ENCODE data around the gene ADCY3. TPM values are rescaled to one million over a fixed set of nuclear protein-coding genes. Genes with fewer than 3 reads are reported as not detected.

The ADCY3 gene
- total RNA-seq, 1 experiment from 2014 or later, result 39.5 TPM

- Histone ChIP-seq H3K79me2 (ENCODE audit: insufficient read depth, low read length) (no peaks in the 10 kb centered on the region), H3K27me3 (ENCODE audit: insufficient read depth, low read length) (no peaks in the 10 kb centered on the region), H3K18ac (ENCODE audit: insufficient read length, low read depth, low read length) (no peak overlapping the region), H3K23me2 (ENCODE audit: insufficient read length, low read depth, low read length, poor library complexity, severe bottlenecking) (no peaks in the 10 kb centered on the region), H3K56ac (ENCODE audit: insufficient read length, low read depth, low read length) (no peak overlapping the region), H3T11ph (ENCODE audit: low read length) (no peak overlapping the region), H3K14ac (ENCODE audit: insufficient read depth, low read length) (no peak overlapping the region), H2BK20ac (ENCODE audit: low read depth, low read length, poor library complexity, severe bottlenecking) (no peak overlapping the region), H4K91ac (ENCODE audit: insufficient read length, low read depth, low read length) (no peak overlapping the region), H3K23ac (ENCODE audit: insufficient read length, low read depth, low read length) (no peak overlapping the region), H4K20me1 (ENCODE audit: control insufficient read depth, insufficient read depth, insufficient read length) (no peaks in the 10 kb centered on the region), H4K5ac (ENCODE audit: insufficient read length, low read depth, low read length) (no peak overlapping the region), H3K4me2 (ENCODE audit: insufficient read depth, insufficient read length, low read length) (no peak overlapping the region), H2BK15ac (ENCODE audit: low read depth, low read length) (no peak overlapping the region), H2BK12ac (ENCODE audit: insufficient read length, low read depth, low read length) (no peak overlapping the region), H3K9ac (ENCODE audit: extremely low read depth, insufficient read length, low read length) (no peak overlapping the region), H3K4me1 (ENCODE audit: insufficient read depth, low read length) (no peaks in the 10 kb centered on the region; the same call in 1 of the 2 replicates), H3K79me1 (ENCODE audit: insufficient read depth, low read depth, low read length, poor library complexity, severe bottlenecking) (no peaks in the 10 kb centered on the region), H3K27ac (ENCODE audit: insufficient read length, low read depth, low read length) (no peak overlapping the region), H3K4ac (ENCODE audit: low read depth, low read length) (no peak overlapping the region), H2BK5ac (ENCODE audit: insufficient read length, low read length) (no peak overlapping the region), H4K8ac (replicated peaks; ENCODE audit: insufficient read length, low read depth, low read length) (no peak overlapping the region), H2AK5ac (ENCODE audit: insufficient read length, low read length) (no peak overlapping the region), H2BK120ac (ENCODE audit: low read depth, low read length, poor library complexity, severe bottlenecking) (no peak overlapping the region), H3K9me3 (ENCODE audit: control insufficient read depth, low read depth, low read length) (no peaks in the 10 kb centered on the region), H2AFZ (ENCODE audit: low read length) (no peak overlapping the region)
- no peak for TF ChIP-seq CTCF (conservative IDR thresholded peaks at IDR 0.05)
- Mint-ChIP-seq H3K4me1 (peaks cover 11 to 16% of the 10 kb centered on the region in 2 experiments), H3K36me3 (ENCODE audit: insufficient read depth in 1 of 3, low read depth in 3 of 3) (peaks cover 4 to 15% (median 5%) of the 10 kb centered on the region in 3 experiments; a peak in 5 of 7 replicates), H3K27me3 (ENCODE audit: low read depth) (no peaks in the 10 kb centered on the region), H3K9me3 (peaks cover 3 to 8% of the 10 kb centered on the region in 2 experiments; a peak in 3 of 5 replicates), H3K27ac (no peak overlapping the region), H3K4me3 (no peak overlapping the region)
- DNase-seq, result no peak
- WGBS (ENCODE audit: extremely low coverage, insufficient read length, low lambda C conversion rate), result no CpG with 5 or more reads among the region's 5 CpGs
Observed at GRCh38 chr2:24889221-24889620, 30.8 kb downstream of the ADCY3 start.

All from H9 (cell line).